ENCODE results near the gene DSTN.
A peak's percentile ranks its signal among the peaks of the same experiment; 100 is the strongest.

DSTN gene

GRCh38 chr20:17637413-17637780 lies 67.5 kb downstream of the DSTN start:
- DNase-seq (ENCODE audit: low spot score), result no peak

- no peak for DNase-seq (ENCODE audit: low spot score)
Measured at GRCh38 chr20:17637985-17638640, 68.2 kb downstream of the DSTN start.

- no peak for DNase-seq (ENCODE audit: low spot score)
Measured at GRCh38 chr20:17638835-17639407, 69.0 kb downstream of the DSTN start.

GRCh38 chr20:17640146-17640874 lies 70.4 kb downstream of the DSTN start:
- DNase-seq (ENCODE audit: low spot score), result no peak

GRCh38 chr20:17640875-17641378 lies 71.1 kb downstream of the DSTN start:
- DNase-seq (ENCODE audit: low spot score), result no peak

- DNase-seq (ENCODE audit: low spot score), result no peak
Measured at GRCh38 chr20:17641520-17641964, 71.7 kb downstream of the DSTN start.

GRCh38 chr20:17641993-17642392 lies 72.1 kb downstream of the DSTN start:
- DNase-seq (ENCODE audit: low spot score), result no peak

GRCh38 chr20:17642404-17643269 lies 72.8 kb downstream of the DSTN start:
- no peak for DNase-seq (ENCODE audit: low spot score)

GRCh38 chr20:17643531-17644188 lies 73.8 kb downstream of the DSTN start:
- no peak for DNase-seq (ENCODE audit: low spot score)

- no peak for DNase-seq (ENCODE audit: low spot score)
Measured at GRCh38 chr20:17644451-17644850, 74.6 kb downstream of the DSTN start.

- DNase-seq (ENCODE audit: low spot score), result no peak
Measured at GRCh38 chr20:17645010-17645409, 75.1 kb downstream of the DSTN start.

- DNase-seq (ENCODE audit: low spot score), result no peak
Measured at GRCh38 chr20:17645546-17646208, 75.8 kb downstream of the DSTN start.

- no peak for DNase-seq (ENCODE audit: low spot score)
Measured at GRCh38 chr20:17646209-17646960, 76.5 kb downstream of the DSTN start.

GRCh38 chr20:17646961-17647301 lies 77.1 kb downstream of the DSTN start:
- DNase-seq (ENCODE audit: low spot score), result no peak

- DNase-seq (ENCODE audit: low spot score), result no peak
Measured at GRCh38 chr20:17647391-17648314, 77.8 kb downstream of the DSTN start.

- no peak for DNase-seq (ENCODE audit: low spot score)
Measured at GRCh38 chr20:17648315-17648646, 78.4 kb downstream of the DSTN start.

- DNase-seq (ENCODE audit: low spot score), result peak; percentile 83
Measured at GRCh38 chr20:17648791-17649730, 79.2 kb downstream of the DSTN start.
